T-helper 2 cell treated with Interferon-gamma antibody and Interleukin-4, amounts not matched to agents 5 μg/mL and 100 μg/mL, for 36 hours (primary cell): ENCODE results near the gene PODNL1.

Source experiments
- DNase-seq: peaks from one replicate; pipeline ENCODE4 v3.0.0; 2021; ENCODE audit warnings: low spot score
- H3K27ac Mint-ChIP-seq: one replicate; pipeline ENCODE4 v1.8.0; 2021; ENCODE audit warnings: mild to moderate bottlenecking, mixed read lengths
- H3K27me3 Mint-ChIP-seq: one replicate; pipeline ENCODE4 v1.8.0; 2021; ENCODE audit warnings: low read depth, mixed read lengths
- H3K36me3 Mint-ChIP-seq: one replicate; pipeline ENCODE4 v1.8.0; 2021; ENCODE audit warnings: low read depth, mixed read lengths
- H3K4me1 Mint-ChIP-seq: one replicate; pipeline ENCODE4 v1.8.0; 2021; ENCODE audit warnings: low read depth, mixed read lengths
- H3K4me3 Mint-ChIP-seq: one replicate; pipeline ENCODE4 v1.8.0; 2022; ENCODE audit warnings: mild to moderate bottlenecking, moderate library complexity, mixed read lengths
- H3K9me3 Mint-ChIP-seq: one replicate; pipeline ENCODE4 v1.8.0; 2021; ENCODE audit warnings: mixed read lengths

PODNL1 gene

GRCh38 chr19:13957051-13957450, 18.8 kb upstream of the PODNL1 start:
- Mint-ChIP-seq H3K4me3 (no peak overlapping the region), H3K36me3 (peaks cover 38% of the 10 kb centered on the region), H3K9me3 (no peaks in the 10 kb centered on the region), H3K27me3 (no peaks in the 10 kb centered on the region), H3K4me1 (peaks cover 9% of the 10 kb centered on the region), H3K27ac (no peak overlapping the region)
- DNase-seq: no peak

GRCh38 chr19:13956365-13956744, 18.1 kb upstream of the PODNL1 start:
- Mint-ChIP-seq H3K36me3 (peaks cover 34% of the 10 kb centered on the region), H3K4me3 (no peak overlapping the region), H3K9me3 (no peaks in the 10 kb centered on the region), H3K27me3 (no peaks in the 10 kb centered on the region), H3K27ac (no peak overlapping the region), H3K4me1 (peaks cover 16% of the 10 kb centered on the region)
- no peak for DNase-seq

- no peaks in the 10 kb centered on the region for H3K27me3 Mint-ChIP-seq
- H3K4me1 Mint-ChIP-seq: peaks cover 16% of the 10 kb centered on the region
- no peak overlapping the region for H3K27ac Mint-ChIP-seq
- H3K4me3 Mint-ChIP-seq: no peak overlapping the region
- no peak for DNase-seq
- peaks cover 32% of the 10 kb centered on the region for H3K36me3 Mint-ChIP-seq
- H3K9me3 Mint-ChIP-seq: no peaks in the 10 kb centered on the region
Measured at GRCh38 chr19:13955662-13956364, 17.6 kb upstream of the PODNL1 start.

- Mint-ChIP-seq H3K4me3 (peak overlapping the region; percentile 88), H3K27me3 (no peaks in the 10 kb centered on the region), H3K9me3 (no peaks in the 10 kb centered on the region), H3K4me1 (peaks cover 16% of the 10 kb centered on the region), H3K36me3 (peaks cover 24% of the 10 kb centered on the region), H3K27ac (no peak overlapping the region)
- DNase-seq: no peak
Measured at GRCh38 chr19:13954185-13954584, 16.0 kb upstream of the PODNL1 start.

- Mint-ChIP-seq H3K4me3 (peak overlapping the region; percentile 88), H3K9me3 (no peaks in the 10 kb centered on the region), H3K4me1 (peaks cover 16% of the 10 kb centered on the region), H3K27ac (peak overlapping the region; percentile 78), H3K27me3 (no peaks in the 10 kb centered on the region), H3K36me3 (peaks cover 21% of the 10 kb centered on the region)
- DNase-seq: no peak
Measured at GRCh38 chr19:13952931-13953531, 14.8 kb upstream of the PODNL1 start.

- Mint-ChIP-seq H3K27ac (peak within 1 kb of the TSS; percentile 92), H3K4me3 (peak within 1 kb of the TSS; percentile 99), H3K36me3 (peaks cover 17% of the 10 kb centered on the region), H3K27me3 (no peaks in the 10 kb centered on the region), H3K4me1 (peaks cover 16% of the 10 kb centered on the region), H3K9me3 (no peaks in the 10 kb centered on the region)
- DNase-seq: peak; percentile 99
Measured at GRCh38 chr19:13952154-13952930, 14.1 kb upstream of the PODNL1 start, which contains the start of gene DCAF15. DCAF15 (plus strand) TSS chr19:13952509; CDS start chr19:13952513, 4 bp downstream.

- DNase-seq: no peak
- peaks cover 14% of the 10 kb centered on the region for H3K36me3 Mint-ChIP-seq
- H3K27ac Mint-ChIP-seq: peak overlapping the region; percentile 92
- H3K9me3 Mint-ChIP-seq: no peaks in the 10 kb centered on the region
- peak overlapping the region; percentile 99 for H3K4me3 Mint-ChIP-seq
- H3K27me3 Mint-ChIP-seq: no peaks in the 10 kb centered on the region
- H3K4me1 Mint-ChIP-seq: peaks cover 16% of the 10 kb centered on the region
Measured at GRCh38 chr19:13951799-13952153, 13.6 kb upstream of the PODNL1 start.

- H3K4me1 Mint-ChIP-seq: peaks cover 16% of the 10 kb centered on the region
- H3K36me3 Mint-ChIP-seq: peaks cover 10% of the 10 kb centered on the region
- no peak for DNase-seq
- no peaks in the 10 kb centered on the region for H3K9me3 Mint-ChIP-seq
- no peak overlapping the region for H3K4me3 Mint-ChIP-seq
- no peak overlapping the region for H3K27ac Mint-ChIP-seq
- H3K27me3 Mint-ChIP-seq: no peaks in the 10 kb centered on the region
Measured at GRCh38 chr19:13951043-13951442, 12.8 kb upstream of the PODNL1 start.

- H3K9me3 Mint-ChIP-seq: no peaks in the 10 kb centered on the region
- H3K27ac Mint-ChIP-seq: no peak overlapping the region
- no peaks in the 10 kb centered on the region for H3K36me3 Mint-ChIP-seq
- DNase-seq: no peak
- H3K27me3 Mint-ChIP-seq: no peaks in the 10 kb centered on the region
- H3K4me3 Mint-ChIP-seq: no peak overlapping the region
- H3K4me1 Mint-ChIP-seq: no peaks in the 10 kb centered on the region
Measured at GRCh38 chr19:13946414-13946813, 8.2 kb upstream of the PODNL1 start.

GRCh38 chr19:13942023-13942684, 3.9 kb upstream of the PODNL1 start:
- Mint-ChIP-seq H3K9me3 (no peaks in the 10 kb centered on the region), H3K4me3 (no peak overlapping the region), H3K4me1 (no peaks in the 10 kb centered on the region), H3K36me3 (no peaks in the 10 kb centered on the region), H3K27me3 (peaks cover 9% of the 10 kb centered on the region), H3K27ac (no peak overlapping the region)
- DNase-seq: no peak

- no peak overlapping the region for H3K27ac Mint-ChIP-seq
- no peak for DNase-seq
- no peak overlapping the region for H3K4me3 Mint-ChIP-seq
- H3K4me1 Mint-ChIP-seq: peaks cover 2% of the 10 kb centered on the region
- no peaks in the 10 kb centered on the region for H3K9me3 Mint-ChIP-seq
- peaks cover 9% of the 10 kb centered on the region for H3K27me3 Mint-ChIP-seq
- no peaks in the 10 kb centered on the region for H3K36me3 Mint-ChIP-seq
Measured at GRCh38 chr19:13937479-13938300, 527 bp downstream of the PODNL1 start.

- DNase-seq: no peak
- Mint-ChIP-seq H3K36me3 (no peaks in the 10 kb centered on the region), H3K9me3 (no peaks in the 10 kb centered on the region), H3K4me1 (peaks cover 2% of the 10 kb centered on the region), H3K4me3 (no peak overlapping the region), H3K27me3 (peaks cover 9% of the 10 kb centered on the region), H3K27ac (no peak overlapping the region)
Measured at GRCh38 chr19:13935765-13936510, 2.3 kb downstream of the PODNL1 start.

- Mint-ChIP-seq H3K36me3 (no peaks in the 10 kb centered on the region), H3K4me1 (peaks cover 2% of the 10 kb centered on the region), H3K4me3 (no peak overlapping the region), H3K9me3 (no peaks in the 10 kb centered on the region), H3K27ac (no peak overlapping the region), H3K27me3 (peaks cover 9% of the 10 kb centered on the region)
- no peak for DNase-seq
Measured at GRCh38 chr19:13934785-13935109, 3.5 kb downstream of the PODNL1 start.
